ENCODE results near the gene ALKBH4. TPM values are rescaled to one million over a fixed set of nuclear protein-coding genes. Genes with fewer than 3 reads are reported as not detected.

The ALKBH4 gene
- total and polyA plus RNA-seq, 7 donors: 8.0 to 26.7 (median 10.2) TPM

DNA sequence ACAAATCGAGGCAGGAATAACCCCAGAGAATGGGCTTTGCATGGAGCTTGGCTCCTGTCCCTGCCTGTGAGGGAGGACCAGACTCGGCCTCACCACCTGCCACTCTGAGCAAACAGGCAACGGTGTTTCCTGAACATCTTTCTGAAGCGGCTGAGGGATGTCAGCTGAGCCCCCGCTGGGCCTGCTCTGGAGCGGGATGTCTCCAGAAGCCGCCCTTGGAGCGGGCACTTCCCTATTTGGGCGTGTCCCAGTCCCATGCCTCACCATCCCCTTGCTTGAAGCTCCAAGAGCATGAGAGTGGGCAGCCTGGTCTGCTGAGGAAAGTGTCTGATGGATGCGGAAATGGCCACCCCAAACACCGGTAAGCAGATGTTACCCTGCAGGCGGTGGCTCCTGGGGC, 10.2 kb downstream of the ALKBH4 start:
- H3K36me3 ChIP-seq: peaks cover 7 to 42% (median 29%) of the 10 kb centered on the region in 4 donors
- intact Hi-C loops (cut with DNase I): no loop called here

DNA sequence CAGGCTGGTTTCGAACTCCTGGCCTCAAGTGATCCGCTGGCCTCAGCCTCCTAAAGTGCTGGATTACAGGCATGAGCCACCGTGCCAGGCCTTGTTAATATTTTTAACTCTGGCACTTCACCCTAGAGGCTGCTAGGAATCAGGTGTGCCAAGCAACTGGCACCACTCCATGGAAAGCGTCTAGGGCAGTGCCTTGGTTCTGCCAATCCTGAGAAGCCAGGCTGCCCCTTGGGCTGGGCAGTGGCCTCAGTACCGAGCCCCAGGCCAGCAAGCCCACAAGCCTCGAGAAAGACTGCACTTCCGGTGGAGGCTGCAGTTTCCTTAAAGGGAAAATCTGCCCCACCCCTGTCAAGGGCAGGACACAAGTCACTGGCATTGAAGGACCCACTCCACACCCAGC, 11.3 kb downstream of the ALKBH4 start:
- H3K9me3 ChIP-seq: no peaks in the 10 kb centered on the region
- no peak for TF ChIP-seq EP300 (IDR thresholded peaks at IDR 0.05)
- TF ChIP-seq, protein P1, sequence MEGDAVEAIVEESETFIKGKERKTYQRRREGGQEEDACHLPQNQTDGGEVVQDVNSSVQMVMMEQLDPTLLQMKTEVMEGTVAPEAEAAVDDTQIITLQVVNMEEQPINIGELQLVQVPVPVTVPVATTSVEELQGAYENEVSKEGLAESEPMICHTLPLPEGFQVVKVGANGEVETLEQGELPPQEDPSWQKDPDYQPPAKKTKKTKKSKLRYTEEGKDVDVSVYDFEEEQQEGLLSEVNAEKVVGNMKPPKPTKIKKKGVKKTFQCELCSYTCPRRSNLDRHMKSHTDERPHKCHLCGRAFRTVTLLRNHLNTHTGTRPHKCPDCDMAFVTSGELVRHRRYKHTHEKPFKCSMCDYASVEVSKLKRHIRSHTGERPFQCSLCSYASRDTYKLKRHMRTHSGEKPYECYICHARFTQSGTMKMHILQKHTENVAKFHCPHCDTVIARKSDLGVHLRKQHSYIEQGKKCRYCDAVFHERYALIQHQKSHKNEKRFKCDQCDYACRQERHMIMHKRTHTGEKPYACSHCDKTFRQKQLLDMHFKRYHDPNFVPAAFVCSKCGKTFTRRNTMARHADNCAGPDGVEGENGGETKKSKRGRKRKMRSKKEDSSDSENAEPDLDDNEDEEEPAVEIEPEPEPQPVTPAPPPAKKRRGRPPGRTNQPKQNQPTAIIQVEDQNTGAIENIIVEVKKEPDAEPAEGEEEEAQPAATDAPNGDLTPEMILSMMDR (IDR thresholded peaks at IDR 0.05): no peak
- no peak for TF ChIP-seq POLR2AphosphoS5 (IDR thresholded peaks at IDR 0.05)
- no peak for TF ChIP-seq POLR2A (IDR thresholded peaks at IDR 0.05)
- H3K4me3 ChIP-seq: no peak overlapping the region
- WGBS, 2 donors: 73 to 87% methylated on average over 7 of the region's 7 CpGs
- intact Hi-C loops (cut with DNase I): no loop called here
- DNase-seq: no peak
- no peaks in the 10 kb centered on the region for H3K4me1 ChIP-seq
- no peak overlapping the region for H3K27ac ChIP-seq
- peaks cover 7 to 30% (median 22%) of the 10 kb centered on the region in 4 donors for H3K36me3 ChIP-seq
- no peaks in the 10 kb centered on the region for H3K27me3 ChIP-seq

More for the DNA sequence above, 10.2 kb downstream of the ALKBH4 start:
- Histone ChIP-seq H3K4me1 (no peaks in the 10 kb centered on the region), H3K27ac (no peak overlapping the region), H3K27me3 (no peaks in the 10 kb centered on the region), H3K9me3 (no peaks in the 10 kb centered on the region), H3K4me3 (no peak overlapping the region)
- 49 to 67% methylated on average over 12 of the region's 12 CpGs for WGBS, 2 donors
- TF ChIP-seq POLR2A (IDR thresholded peaks at IDR 0.05): no peak
- TF ChIP-seq EP300 (IDR thresholded peaks at IDR 0.05): no peak
- TF ChIP-seq, protein P1 (IDR thresholded peaks at IDR 0.05): no peak
- TF ChIP-seq POLR2AphosphoS5 (IDR thresholded peaks at IDR 0.05): no peak
- no peak for DNase-seq

DNA sequence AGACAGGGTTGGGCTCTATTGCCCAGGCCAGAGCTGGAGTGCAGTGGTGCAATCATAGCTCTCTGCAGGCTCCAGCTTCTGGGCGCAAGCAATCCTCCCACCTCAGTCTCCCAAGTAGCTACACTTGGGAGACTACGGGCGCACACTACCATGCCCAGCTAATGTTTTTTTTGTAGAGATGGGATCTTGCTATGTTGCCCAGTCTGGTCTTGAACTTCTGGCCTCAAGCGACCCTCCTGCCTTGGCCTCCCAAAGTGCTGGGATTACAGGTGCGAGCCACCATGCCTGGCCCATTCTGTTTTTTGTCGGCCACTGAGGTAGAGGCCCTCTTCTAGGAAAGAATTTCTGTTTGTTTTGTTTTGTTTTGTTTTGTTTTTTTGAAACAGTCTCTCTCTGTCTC, 12.2 kb downstream of the ALKBH4 start:
- WGBS, 2 donors: 88 to 89% methylated on average over 6 of the region's 6 CpGs
- intact Hi-C loops (cut with DNase I): no loop called here
- no peak overlapping the region for H3K4me3 ChIP-seq
- H3K4me1 ChIP-seq: no peaks in the 10 kb centered on the region
- H3K9me3 ChIP-seq: no peaks in the 10 kb centered on the region
- peaks cover 4 to 23% (median 16%) of the 10 kb centered on the region in 4 donors for H3K36me3 ChIP-seq
- no peak for TF ChIP-seq POLR2A (IDR thresholded peaks at IDR 0.05)
- TF ChIP-seq POLR2AphosphoS5 (IDR thresholded peaks at IDR 0.05): no peak
- TF ChIP-seq EP300 (IDR thresholded peaks at IDR 0.05): no peak
- TF ChIP-seq, protein P1 (IDR thresholded peaks at IDR 0.05): no peak
- H3K27me3 ChIP-seq: no peaks in the 10 kb centered on the region
- DNase-seq: no peak
- no peak overlapping the region for H3K27ac ChIP-seq

DNA sequence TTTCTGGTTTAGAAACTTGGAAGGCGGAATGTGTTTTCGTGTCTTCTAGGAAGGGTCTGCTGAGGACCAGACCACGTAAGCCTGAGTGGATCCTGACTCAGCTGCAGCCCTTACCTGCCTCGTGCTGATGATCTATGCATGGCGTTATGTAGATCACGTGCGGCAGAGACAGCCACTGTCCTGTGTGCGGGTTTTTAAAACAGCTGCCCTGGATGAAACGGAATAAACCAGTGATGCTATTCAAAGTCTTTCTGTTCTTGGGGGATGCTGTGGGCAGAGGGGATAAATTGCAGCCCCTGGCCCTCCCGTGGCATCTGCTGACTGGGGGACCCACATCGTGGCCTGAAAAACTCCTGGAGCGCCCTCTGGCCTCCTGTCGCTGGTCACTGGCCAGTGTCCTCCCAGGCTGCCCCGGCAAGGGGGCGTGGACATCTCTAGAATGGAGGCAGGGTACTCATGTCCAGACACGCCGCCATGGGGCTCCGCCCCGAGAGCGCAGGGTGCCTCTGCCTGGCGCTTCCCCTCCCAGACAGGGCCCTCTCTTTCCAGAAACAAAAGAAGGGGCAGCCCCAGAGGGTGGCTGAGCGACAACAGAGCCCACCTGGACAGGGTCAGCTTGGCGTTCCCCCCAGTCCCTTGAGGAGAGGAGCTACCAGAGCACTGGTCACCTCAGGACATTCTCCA, 13.2 kb downstream of the ALKBH4 start:
- no peak for DNase-seq
- WGBS, 2 donors: 39 to 62% methylated on average over 23 of the region's 23 CpGs
- Histone ChIP-seq H3K27ac (no peak overlapping the region), H3K4me3 (no peak overlapping the region), H3K36me3 (peaks cover 0 to 23% (median 12%) of the 10 kb centered on the region in 4 donors), H3K27me3 (no peaks in the 10 kb centered on the region), H3K9me3 (no peaks in the 10 kb centered on the region), H3K4me1 (no peaks in the 10 kb centered on the region)
- TF ChIP-seq POLR2A (IDR thresholded peaks at IDR 0.05): no peak
- no peak for TF ChIP-seq POLR2AphosphoS5 (IDR thresholded peaks at IDR 0.05)
- TF ChIP-seq EP300 (IDR thresholded peaks at IDR 0.05): no peak
- TF ChIP-seq, protein P1 (IDR thresholded peaks at IDR 0.05): no peak
- intact Hi-C loops (cut with DNase I): no loop called here

Measured in sigmoid colon (tissue), 7 donors.